ENCODE measurements around the gene OOEP.
"Not testable (repeated sequence)": the region's sequence is repeated elsewhere in the genome, so short reads cannot be mapped to it uniquely, and the experiment has no call there.

Gene OOEP

DNA sequence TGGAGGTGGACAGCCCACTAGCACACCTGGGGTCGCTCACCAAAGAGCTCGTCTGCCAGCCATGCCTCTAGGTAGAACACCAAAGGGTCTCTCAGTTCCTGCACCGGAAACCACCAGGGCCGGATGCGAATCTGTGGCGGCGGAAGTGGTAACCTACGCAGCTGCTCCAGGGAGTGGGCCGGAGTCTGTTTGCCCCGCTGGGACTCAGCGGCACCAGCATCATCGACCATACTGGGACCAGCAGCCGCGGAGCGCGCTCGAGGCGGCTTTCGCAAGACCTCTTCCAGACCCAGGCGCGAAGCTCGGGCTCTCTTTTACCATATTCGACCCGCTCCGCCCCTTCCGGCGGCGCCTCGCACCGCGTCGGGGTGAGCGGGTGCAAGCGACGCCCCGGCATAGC is at the start of gene OOEP:
Gene OOEP, minus strand, starts transcription at position 335 of the 400 bp plus-strand sequence. Its CDS starts 105 bp downstream, at position 230.
- FAIRE-seq, result no peak

DNA sequence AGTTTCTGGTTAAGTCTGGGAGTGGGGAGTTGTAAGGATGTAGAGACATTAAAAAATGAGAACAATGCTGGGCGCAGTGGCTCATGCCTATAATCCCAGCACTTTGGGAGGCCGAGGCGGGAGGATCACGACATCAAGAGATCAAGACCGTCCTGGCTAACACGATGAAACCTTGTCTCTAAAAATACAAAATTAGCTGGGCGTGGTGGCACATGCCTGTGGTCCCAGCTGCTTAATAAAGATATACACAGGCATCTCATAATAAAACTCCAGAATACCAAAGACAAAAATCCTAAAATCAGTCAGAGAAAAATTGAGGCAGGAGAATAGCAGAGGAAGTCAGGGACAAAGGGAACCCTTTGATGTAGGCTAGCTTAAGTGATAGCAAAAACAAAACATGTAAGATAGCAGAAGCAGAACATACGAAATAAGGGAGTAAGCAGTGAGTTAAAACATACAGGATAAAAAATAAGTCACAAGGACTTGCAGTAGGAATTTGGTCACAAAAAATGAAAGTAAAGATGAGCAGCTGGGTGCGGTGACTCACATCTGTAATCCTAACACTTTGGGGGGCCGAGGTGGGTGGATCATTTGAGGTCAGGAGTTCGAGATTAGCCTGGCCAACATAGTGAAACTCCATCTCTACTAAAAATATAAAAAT is 48.5 kb upstream of the OOEP start:
- no peak for FAIRE-seq

DNA sequence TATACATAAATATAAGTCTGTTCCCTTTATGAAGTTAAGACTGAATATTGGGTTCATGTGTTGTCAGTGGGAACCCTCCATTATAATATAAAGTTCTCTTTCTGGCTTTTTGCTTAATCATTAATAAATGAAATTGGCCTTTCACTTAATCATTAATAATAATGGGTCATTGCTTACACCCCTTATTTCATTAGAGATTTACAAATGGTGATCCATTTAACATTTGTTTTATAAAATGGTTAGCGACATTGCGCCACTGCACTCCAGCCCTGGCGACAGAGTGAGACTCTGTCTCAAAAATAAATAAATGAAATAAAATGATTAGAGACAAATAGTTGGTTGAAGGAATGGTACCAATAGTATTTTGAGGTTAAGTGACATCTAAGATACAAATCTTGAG is 43.4 kb upstream of the OOEP start:
- FAIRE-seq, result no peak

DNA sequence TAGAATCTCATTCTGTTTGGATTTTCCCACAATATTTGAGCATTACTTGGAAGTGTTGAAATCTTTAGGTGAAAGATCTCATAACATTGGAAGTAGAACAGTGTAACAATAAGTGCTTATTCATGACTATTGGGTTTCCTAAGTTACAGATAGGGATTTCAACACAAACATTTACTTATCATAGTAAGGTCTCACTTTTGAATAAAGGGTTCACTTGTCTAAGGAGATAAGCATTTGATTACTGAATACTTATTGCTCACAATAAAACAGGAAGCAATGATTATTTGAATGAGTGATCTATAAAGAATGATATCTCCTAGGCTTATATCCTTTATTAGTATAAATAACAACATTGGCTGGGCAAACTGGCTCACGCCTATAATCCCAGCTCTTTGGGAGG is 39.7 kb upstream of the OOEP start:
- no peak for FAIRE-seq

DNA sequence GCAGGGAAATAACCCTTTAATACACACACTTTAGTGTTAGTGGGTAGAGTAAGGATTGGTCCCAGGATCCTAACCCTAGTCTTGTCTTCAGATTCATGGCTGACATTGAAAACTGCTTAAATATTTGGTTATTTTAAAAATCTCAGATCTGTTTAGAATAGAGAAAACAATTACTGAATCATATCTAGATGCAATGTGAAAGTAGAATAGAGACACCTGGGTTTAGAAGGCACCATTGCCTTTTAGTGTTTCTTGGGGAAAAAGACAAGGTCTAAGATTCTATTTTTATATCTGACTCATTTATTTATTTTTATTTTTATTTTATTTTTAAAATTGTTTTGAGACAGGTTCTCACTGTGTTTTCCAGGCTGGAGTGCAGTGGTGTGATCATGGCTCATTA is 31.0 kb upstream of the OOEP start:
- FAIRE-seq, result no peak

DNA sequence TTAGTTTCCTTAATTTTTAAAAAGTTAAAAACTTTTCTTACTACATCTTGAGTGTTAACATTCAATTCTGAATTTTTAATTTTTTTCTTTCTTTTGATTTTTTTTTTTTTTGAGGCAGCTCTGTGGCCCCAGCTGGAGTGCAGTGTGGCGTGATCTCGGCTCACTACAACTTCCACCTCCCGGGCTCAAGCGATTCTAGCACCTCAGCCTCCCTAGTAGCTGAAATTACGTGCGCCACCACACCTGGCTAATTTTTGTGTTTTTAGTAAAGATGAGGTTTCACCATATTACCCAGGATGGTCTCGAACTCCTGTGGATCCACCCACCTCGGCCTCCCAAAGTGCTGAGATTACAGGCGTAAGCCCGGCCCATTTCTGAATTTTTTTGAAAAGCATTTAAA is 26.2 kb upstream of the OOEP start:
- FAIRE-seq, result no peak

DNA sequence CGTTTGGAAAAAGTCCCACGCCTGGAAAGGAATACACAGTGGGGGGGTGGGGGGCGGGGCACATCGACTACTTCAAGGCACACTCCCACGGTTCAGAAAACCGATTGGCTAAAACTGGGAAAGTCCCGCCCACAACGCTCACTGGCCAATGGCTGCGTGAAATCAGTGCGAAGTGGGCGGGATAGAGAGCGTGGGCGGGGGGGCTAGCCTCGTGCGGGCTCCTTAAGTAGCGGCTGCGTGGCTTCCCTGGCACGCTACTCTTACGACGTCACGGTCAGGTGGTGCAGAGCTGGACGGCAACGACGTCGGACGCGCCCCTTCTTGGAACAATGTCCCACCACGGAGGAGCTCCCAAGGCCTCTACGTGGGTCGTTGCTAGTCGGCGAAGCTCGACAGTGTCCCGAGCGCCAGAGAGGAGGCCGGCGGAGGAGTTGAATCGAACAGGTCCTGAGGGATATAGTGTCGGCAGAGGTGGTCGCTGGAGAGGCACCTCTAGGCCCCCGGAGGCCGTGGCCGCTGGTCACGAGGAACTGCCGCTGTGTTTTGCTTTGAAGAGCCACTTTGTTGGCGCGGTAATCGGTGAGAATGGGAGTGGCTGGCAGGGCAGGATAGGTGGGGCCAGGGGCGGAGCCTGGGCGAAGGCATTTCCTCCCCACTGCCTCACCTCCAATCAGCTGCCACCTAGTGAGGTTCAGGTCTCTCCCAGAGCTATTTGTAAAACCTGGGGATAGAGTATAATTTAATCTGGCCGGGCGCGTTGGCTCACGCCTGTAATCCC is 25.1 kb upstream of the OOEP start, which contains the start of gene DDX43:
Gene DDX43, plus strand, starts transcription at position 252 of the 778 bp plus-strand sequence. Its CDS starts 78 bp downstream, at position 330.
- no peak for FAIRE-seq

DNA sequence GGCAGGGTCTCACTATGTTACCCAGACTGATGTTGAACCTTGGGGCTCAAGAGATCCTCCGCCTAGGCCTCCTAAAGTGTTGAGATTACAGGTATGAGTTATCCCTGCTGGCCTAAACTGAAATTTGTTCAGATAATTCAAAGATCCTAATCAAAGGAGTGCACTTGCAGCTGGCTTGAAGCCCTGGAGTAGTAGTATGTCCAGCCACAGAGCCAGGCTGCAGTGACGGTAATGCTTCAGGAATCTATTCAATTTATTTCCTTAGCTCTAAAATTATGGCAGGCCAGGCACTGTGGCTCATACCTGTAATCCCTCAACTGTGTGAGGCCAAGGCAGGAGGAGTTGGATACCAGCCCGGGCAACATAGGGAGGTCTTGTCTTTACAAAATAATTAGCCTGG is 23.6 kb upstream of the OOEP start:
- no peak for FAIRE-seq

DNA sequence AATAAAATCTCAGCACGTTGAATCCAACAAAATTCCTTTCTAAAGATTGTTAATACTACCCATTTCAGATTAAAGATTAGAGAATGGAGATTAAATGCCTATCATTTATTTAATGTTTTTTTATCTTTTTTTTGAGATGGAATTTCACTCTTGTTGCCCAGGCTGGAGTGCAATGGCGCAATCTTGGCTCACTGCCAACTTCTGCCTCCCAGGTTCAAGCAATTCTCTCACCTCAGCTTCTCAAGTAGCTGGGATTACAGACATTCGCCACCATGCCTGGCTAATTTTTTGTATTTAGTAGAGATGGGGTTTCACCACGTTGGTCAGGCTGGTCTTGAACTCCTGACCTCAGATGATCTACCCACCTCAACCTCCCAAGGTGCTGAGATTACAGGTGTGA is 22.5 kb upstream of the OOEP start:
- not testable (repeated sequence) for FAIRE-seq

DNA sequence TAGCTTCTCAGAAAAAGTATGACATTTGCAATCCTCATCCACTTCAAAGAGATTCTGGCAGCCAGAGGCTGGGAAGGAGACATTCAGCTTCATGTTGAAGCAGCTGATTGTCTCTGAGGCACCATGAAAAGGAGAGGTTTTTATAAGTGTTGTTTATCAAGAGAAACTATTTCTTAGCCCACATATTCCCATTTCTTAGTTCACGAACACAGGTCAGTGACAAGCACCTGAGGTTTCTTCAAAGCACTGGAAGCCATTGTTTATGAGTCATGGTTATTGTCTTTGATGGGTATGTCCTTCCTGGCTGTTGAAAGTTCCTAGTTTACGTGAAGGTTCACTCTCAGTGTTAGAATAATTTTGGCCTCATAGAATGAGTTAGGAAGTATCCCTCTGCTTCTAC is 22.0 kb upstream of the OOEP start:
- no peak for FAIRE-seq

DNA sequence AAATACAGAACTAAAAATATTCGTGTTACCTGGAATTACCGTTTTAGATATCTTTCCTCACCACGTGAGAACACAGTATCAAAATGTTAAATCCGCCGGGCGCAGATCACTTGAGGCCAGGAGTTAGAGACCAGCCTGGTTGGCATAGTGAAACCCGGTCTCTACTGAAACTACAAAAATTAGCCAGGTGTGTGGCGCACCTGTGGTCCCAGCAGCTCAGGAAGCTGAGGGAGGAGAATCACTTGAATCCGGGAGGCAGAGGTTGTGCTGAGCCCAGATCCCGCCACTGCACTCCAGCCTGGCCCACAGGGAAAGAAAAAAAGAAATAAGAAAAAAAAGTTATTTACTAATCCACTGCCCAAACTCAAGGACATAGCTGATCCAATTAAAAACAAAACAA is 20.2 kb upstream of the OOEP start:
- FAIRE-seq, result no peak

DNA sequence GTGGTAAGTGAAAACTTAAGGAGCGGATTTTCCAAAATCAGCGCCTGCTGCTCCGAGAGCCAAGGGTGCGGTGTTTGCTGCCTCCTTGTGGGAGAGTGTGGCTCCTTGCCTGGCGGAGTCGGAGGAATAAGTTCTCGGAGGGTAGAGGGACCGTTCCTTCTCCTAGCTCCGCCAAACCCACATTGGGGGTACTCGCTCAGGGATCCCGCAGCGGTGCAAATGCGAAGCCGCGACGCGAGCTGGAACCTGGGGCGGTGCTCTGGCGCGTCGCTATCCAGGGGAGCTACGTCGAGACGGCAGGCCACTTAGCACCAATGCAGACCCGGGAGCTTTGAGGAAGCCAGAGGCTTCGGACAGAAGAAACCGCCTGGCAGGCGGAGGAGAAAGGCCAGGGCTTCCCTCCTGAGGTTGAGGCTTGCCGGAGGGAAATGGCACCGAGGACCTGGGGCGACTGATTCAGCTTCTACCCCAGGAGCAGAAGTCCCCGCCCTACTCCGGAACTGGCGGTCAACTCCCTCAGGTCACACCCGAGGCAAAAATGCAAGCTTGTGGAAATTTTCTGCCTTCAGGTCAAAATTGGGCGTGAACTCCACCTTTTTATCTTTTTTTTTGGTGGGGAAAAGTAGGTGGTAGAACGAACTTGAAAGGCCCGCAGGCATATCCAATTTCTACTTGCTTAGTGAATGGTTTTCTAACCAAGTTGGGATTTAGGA is 19.3 kb upstream of the OOEP start:
- peak; percentile 79 for FAIRE-seq

DNA sequence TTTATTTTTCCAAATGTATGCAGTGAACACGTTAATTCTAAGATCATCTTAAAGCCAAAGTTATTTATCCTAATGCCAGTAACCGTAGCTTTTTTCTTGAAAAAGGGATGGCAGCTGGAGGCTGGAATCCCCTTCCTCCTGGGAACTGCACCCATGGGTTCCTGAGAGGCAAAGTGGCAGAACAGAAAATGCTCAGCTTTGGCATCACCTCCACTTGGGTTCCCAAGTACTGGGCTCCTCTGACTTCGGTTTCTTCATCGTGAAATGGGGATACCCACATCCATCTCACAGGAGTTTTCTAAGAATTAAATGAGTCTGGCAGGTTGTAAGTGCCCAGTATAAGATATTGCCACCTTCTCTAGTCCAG is 18.7 kb upstream of the OOEP start:
- no peak for FAIRE-seq

DNA sequence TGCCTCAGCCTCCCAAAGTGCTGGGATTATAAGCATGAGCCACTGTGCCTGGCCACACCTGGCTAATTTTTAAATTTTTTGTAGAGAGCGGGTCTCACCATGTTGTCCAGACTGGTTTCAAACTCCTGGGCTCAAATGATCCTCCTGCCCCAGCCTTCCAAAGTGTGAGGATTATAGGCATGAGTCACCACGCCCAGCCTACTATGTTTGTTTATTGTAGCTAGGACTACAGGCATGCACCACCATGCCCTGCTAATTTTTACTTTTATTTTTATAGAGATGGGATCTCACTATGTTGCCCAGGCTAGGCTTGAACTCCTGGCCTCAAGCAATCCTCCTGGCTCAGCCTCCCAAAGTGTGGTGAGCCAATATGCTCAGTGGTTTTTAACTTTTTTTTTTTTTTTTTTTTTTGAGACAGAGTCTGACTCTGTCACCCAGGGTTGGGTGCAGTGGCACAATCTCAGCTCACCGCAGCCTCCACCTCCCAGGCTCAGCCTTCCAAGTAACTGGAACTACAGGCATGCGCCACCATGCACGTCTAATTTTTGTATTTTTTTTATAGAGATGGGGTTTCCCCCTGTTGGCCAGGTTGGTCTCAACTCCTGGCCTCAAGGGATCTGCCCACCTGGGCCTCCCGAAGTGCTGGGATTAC is 12.9 kb upstream of the OOEP start:
- no peak for FAIRE-seq

DNA sequence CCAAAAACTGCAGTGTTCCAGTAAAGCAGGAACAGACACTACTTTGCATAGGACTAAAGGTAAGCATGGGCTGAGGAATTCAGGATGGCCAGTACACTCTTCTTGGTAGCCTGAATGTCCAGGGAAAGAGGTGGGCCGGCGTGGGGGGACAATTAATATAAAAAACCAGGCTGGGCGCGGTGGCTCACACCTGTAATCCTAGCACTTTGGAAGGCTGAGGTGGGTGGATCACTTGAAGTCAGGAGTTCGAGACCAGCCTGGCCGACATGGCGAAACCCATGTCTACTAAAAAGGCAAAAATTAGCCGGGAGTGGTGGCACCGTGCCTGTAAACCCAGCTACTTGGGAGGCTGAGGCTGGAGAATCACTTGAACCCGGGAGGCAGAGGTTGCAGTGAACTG is 11.8 kb upstream of the OOEP start:
- FAIRE-seq, result not testable (repeated sequence)

DNA sequence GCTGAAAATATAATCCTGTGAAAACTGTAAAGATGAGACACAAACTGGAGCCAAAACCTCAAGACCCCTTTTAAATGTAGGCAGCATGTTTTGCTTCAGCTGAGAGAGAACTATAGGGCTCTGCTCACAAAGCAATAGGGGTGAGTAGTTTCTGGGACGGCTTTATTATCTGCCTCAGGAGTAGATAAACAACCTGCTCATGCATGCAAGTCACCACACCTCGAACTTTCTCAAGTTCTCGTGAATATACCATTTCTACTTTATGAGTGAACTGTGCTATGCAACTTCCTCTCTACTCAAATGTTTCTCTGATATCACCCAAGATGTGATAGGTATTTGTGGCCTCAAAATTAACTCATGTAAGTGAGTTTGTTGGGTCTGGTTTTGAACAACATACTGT is 7.5 kb upstream of the OOEP start:
- FAIRE-seq, result no peak

DNA sequence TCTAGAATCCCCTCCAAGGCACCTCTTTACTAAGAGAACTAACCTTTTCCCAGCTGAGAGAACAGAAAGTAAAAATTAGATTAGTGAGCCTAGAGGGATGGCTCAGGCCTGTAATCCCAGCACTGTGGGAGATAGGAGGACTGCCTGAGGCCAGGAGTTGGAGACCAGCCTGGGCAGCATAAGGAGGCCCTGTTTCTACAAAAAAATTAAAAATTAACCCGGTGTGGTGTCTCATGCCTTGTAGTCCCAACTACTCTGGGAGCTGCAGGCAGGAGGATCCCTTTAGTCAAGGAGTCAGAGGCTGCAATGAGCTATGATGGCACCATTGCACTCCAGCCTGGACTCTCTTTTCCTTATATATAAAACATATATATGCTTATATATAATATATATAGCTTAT is 5.5 kb upstream of the OOEP start:
- FAIRE-seq, result no peak

DNA sequence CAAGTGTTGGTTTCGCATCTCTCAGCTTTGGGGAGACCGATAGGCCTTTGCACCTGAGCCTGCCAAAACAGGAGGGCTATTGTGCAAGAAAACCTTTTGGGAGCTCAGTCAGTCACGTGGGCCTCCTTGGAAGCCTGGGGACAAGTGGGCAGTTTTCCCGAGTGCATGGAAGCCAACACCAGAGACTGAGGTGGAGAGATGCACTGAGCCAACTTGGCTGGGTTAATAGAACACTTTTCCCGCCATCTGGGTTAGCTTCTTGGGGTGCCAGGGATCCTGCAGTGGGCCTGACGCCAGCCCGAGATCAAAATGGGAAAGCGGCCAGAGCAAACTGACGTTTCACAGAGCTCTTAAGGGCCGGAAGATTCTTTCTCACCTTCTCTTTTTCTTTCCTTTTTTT is 2.8 kb upstream of the OOEP start:
- FAIRE-seq, result no peak

DNA sequence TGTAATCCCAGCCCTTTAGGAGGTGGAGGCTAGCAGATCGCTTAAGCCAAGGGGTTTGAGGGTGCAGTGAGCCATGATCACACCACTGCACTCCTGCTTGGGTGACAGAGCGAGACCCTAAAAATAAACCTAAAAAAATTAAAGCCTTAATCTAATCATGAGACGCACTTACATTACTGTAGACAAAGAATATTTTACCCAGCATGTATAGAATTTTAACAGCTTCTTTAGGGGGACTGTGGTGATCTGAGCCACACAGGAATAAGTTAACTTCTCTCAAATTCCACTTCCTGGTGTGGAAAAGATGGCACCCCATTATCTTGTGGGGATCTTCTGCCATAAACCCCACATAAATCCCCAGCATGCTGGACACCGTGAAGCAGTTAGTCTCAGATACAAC is 2.3 kb upstream of the OOEP start:
- FAIRE-seq, result no peak

DNA sequence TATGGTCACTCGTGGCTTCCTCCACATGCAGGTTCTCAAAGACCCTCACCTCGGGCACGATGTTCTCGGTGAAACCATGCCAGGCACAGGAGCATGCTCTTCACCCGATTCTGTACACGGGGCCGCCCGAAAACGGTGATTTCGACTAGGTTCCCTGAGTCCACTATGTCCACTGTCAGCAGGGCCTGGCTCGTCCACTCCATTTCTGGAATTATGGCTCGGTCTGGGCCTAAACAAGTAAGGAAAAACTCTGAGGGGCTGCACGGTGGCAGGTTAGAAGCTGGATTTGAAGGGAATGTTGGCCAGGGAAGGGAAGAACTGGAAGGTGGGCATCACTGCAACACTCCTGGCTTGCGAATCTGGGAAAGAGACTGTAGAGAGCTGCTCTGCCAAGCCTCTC is 540 bp downstream of the OOEP start:
- no peak for FAIRE-seq

DNA sequence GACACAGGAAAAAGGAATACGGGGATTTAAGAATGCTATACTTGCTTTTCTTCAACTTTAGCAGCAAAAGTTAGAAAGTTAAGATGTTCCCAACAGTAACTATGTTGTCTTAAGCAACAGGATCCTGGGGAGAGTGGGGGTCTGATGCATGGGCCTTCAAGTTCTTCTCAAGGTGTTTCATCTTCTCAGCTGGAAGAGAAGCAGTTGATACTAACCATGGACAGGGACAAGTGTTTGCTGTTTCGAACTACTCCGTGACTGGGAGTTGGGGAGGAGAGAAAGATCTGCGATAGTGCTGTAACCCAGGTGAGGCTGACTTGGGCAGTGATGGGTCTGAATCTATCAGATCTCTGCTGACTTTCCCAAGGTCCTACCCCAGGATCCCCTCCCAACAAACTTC is 1.0 kb downstream of the OOEP start:
- FAIRE-seq, result no peak

DNA sequence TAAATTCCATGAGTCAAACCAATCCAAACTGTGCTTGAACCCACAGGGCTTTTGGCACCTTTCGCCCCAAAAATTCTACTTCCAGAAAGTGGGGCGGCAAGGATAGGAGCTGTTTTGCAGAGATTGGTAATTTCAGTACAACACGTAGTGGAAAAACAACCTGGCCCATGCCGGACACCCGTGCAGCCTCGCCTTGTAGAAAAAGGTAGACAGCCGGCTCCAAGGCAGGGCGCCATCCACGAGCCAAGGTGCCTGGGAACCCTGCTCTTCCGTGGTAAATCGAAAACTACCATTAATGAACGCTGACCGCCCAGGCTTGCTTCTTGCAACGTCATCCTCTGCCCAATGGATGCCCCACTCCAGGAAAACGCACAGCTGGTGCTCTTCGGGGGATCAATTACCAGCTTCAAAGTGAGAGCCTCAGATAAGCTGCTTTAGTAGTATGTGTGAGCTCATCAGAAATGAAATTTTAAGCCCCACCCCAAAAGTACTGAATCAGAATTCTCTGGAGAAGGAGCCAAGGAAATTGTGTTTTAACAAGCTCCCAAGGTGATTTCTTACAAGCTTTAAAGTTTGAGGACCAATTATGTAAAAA is 1.8 kb downstream of the OOEP start:
- no peak for FAIRE-seq

DNA sequence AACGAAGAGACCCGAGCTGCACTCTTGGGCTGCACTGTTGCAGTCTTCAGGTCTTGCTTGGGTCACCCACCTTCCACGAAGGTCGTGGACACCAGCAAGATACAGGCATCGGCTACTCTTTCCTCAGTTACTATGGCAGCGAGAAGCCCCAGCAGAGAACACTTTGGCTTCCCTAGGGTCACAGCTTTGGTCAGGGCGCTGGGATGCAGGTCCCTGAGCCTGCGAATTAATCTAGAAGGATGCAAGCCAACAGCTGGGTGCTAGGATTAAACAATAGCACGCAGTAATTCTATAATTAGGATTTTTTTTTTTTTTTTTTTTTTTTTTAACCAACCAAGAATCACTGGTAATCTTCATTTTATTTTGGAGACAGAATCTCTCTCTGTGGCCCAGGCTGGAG is 5.1 kb downstream of the OOEP start:
- FAIRE-seq, result no peak

Measured in G401.6 (cell line).